CD4-positive, alpha-beta T cell (primary cell): ENCODE measurements around the gene RAB40A. TPM values are rescaled to one million over a fixed set of nuclear protein-coding genes. Genes with fewer than 3 reads are reported as not detected.

Experiments
- ATAC-seq: fragments of 200-7000 bp; cut with Tn5 transposase; one replicate; pipeline ENCODE4 v1.10.0; 2022; ENCODE audit warnings: mild to moderate bottlenecking; ENCODE audit not compliant: poor library complexity
- CTCF ChIA-PET: fragments of 350-600 bp; sonication (Branson Sonifier 250); formaldehyde crosslinking; loops from one replicate; lab custom pipeline; 2021; ENCODE audit warnings: antibody characterized with exemption, inconsistent platforms; lab: Charles Lee
- POLR2A ChIA-PET: fragments of 350-600 bp; sonication (Branson Sonifier 250); formaldehyde crosslinking; loops from one replicate; lab custom pipeline; 2021; ENCODE audit warnings: antibody characterized with exemption, inconsistent platforms; lab: Charles Lee
- DNase-seq, 14 experiments: peaks; one replicate each; pipeline ENCODE4 v3.0.0-alpha.2; 2013 to 2020; ENCODE audit warnings: mixed read lengths in 2 of 14
- H3K27ac ChIP-seq, 2 donors: one replicate each; pipeline versions ENCODE4 v1.5.1 to v1.7.0; 2013; ENCODE audit warnings: low read length in 2 of 2, low read depth in 1 of 2, mild to moderate bottlenecking in 1 of 2
- H3K27me3 ChIP-seq, 2 experiments: 1 replicate in 1 of 2; 2 replicates in 1 of 2; pipeline versions ENCODE4 v1.6.1 to v1.7.0; 2013; ENCODE audit warnings: low read length in 2 of 2, control low read depth in 1 of 2, mild to moderate bottlenecking in 1 of 2, moderate library complexity in 1 of 2; ENCODE audit not compliant: insufficient read depth in 2 of 2, control insufficient read depth in 1 of 2
- H3K36me3 ChIP-seq: one replicate; pipeline ENCODE4 v1.6.1; 2013; ENCODE audit warnings: low read length, control low read depth; ENCODE audit not compliant: insufficient read depth
- H3K4me1 ChIP-seq: one replicate; pipeline ENCODE4 v1.6.1; 2013; ENCODE audit warnings: low read length, control low read depth; ENCODE audit not compliant: insufficient read depth
- H3K4me3 ChIP-seq: one replicate; pipeline ENCODE4 v1.5.1; 2013; ENCODE audit warnings: mild to moderate bottlenecking, low read length, moderate library complexity
- H3K9me3 ChIP-seq, 2 experiments: 1 replicate in 1 of 2; 2 replicates in 1 of 2; pipeline versions ENCODE4 v1.6.1 to v1.7.0; 2013; ENCODE audit warnings: low read length in 2 of 2, mild to moderate bottlenecking in 2 of 2, control low read depth in 1 of 2, moderate library complexity in 1 of 2; ENCODE audit not compliant: control insufficient read depth in 1 of 2, insufficient read depth in 1 of 2
- H3K27ac Mint-ChIP-seq: one replicate; pipeline ENCODE4 v1.8.0; 2020; ENCODE audit warnings: mixed read lengths
- H3K27me3 Mint-ChIP-seq: one replicate; pipeline ENCODE4 v1.8.0; 2021; ENCODE audit warnings: mixed read lengths
- H3K36me3 Mint-ChIP-seq: one replicate; pipeline ENCODE4 v1.8.0; 2021; ENCODE audit warnings: low read depth, mixed read lengths
- H3K4me1 Mint-ChIP-seq: one replicate; pipeline ENCODE4 v1.8.0; 2021; ENCODE audit warnings: low read depth, mixed read lengths
- H3K4me3 Mint-ChIP-seq: one replicate; pipeline ENCODE4 v1.8.0; 2020; ENCODE audit warnings: mild to moderate bottlenecking, mixed read lengths
- H3K9me3 Mint-ChIP-seq: one replicate; pipeline ENCODE4 v1.8.0; 2020; ENCODE audit warnings: mixed read lengths
- intact Hi-C, 2 experiments: fragments of 100-400 bp; cut with DNase I in 1 of 2; cut with micrococcal nuclease in 1 of 2; formaldehyde crosslinking; loops; one replicate each; pipeline versions ENCODE4 v1.15.1 to v1.9.0; 2023 to 2025; cut with DNase I, micrococcal nuclease
- total RNA-seq, 174 experiments: library from RNA in 2 of 174; stranded (reverse) in 2 of 174; gene quantifications; one replicate each; pipeline ENCODE4 v1.2.3 and lab custom pipeline; 2021 to 2026
- TF ChIP-seq, protein P1 (sequence below): fragments of 200-600 bp; IDR thresholded peaks from one replicate; pipeline ENCODE4 v1.8.0; 2022; ENCODE audit warnings: antibody characterized with exemption, mild to moderate bottlenecking

Gene RAB40A
- total RNA-seq, 2 experiments from 2014 or later: 0.16 TPM; not detected in 1

DNA sequence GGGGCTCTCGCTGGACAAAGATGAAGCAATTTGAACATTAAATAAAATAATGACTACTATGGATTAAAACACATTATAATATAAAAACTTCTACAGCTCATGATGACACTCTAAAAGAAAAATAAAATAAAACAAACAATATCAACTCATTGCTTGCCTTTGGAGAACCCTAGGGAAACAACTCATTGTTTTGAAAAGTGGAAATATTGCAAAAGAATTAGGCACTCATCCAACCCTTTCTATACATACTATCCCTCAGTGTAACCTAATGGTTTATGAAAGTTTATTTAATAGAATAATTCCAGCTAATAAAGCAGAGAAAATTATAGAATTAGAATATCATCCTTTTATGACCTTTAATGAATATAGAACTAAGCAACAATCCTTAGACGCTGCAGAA, 718 bp downstream of the RAB40A start:
- Mint-ChIP-seq H3K27me3 (no peaks in the 10 kb centered on the region), H3K9me3 (no peaks in the 10 kb centered on the region), H3K27ac (no peak overlapping the region), H3K4me3 (no peak overlapping the region), H3K4me1 (no peaks in the 10 kb centered on the region), H3K36me3 (no peaks in the 10 kb centered on the region)
- TF ChIP-seq, protein P1, sequence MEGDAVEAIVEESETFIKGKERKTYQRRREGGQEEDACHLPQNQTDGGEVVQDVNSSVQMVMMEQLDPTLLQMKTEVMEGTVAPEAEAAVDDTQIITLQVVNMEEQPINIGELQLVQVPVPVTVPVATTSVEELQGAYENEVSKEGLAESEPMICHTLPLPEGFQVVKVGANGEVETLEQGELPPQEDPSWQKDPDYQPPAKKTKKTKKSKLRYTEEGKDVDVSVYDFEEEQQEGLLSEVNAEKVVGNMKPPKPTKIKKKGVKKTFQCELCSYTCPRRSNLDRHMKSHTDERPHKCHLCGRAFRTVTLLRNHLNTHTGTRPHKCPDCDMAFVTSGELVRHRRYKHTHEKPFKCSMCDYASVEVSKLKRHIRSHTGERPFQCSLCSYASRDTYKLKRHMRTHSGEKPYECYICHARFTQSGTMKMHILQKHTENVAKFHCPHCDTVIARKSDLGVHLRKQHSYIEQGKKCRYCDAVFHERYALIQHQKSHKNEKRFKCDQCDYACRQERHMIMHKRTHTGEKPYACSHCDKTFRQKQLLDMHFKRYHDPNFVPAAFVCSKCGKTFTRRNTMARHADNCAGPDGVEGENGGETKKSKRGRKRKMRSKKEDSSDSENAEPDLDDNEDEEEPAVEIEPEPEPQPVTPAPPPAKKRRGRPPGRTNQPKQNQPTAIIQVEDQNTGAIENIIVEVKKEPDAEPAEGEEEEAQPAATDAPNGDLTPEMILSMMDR: no peak
- ChIA-PET POLR2A (no interaction called here), CTCF (no interaction called here)
- intact Hi-C loops: no loop called here
- peaks cover 0 to 3% of the 10 kb centered on the region in 2 experiments for H3K27me3 ChIP-seq
- no peak overlapping the region for H3K4me3 ChIP-seq
- H3K4me1 ChIP-seq: no peaks in the 10 kb centered on the region
- no peaks in the 10 kb centered on the region for H3K9me3 ChIP-seq
- DNase-seq (no peak), ATAC-seq (no peak)
- no peaks in the 10 kb centered on the region for H3K36me3 ChIP-seq
- no peak overlapping the region for H3K27ac ChIP-seq

DNA sequence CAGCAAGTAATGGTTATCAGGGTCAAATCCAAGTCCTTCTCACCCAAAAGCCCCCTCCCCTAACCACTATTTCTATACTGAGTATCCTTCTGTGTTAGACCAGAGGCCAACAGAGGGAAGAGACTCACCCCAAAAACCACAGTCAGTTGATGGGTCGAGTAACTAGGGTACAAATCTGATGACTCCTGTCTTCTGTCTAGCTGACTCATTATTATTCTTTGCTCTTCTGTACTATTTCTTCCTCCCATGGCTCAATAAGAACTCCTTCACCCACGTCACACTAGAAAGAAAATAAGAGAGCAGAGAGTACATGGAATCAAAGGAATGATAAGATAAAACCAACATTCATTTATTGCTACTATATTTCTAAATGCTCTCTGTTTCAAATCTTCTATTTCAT, 2.0 kb downstream of the RAB40A start:
- H3K4me1 ChIP-seq: no peaks in the 10 kb centered on the region
- H3K36me3 Mint-ChIP-seq: no peaks in the 10 kb centered on the region
- H3K9me3 ChIP-seq: no peaks in the 10 kb centered on the region
- H3K27ac ChIP-seq: no peak overlapping the region
- no peak overlapping the region for H3K4me3 ChIP-seq
- H3K36me3 ChIP-seq: no peaks in the 10 kb centered on the region
- H3K27me3 ChIP-seq: peaks cover 0 to 3% of the 10 kb centered on the region in 2 experiments
- H3K4me1 Mint-ChIP-seq: no peaks in the 10 kb centered on the region
- no peaks in the 10 kb centered on the region for H3K27me3 Mint-ChIP-seq
- no peak overlapping the region for H3K27ac Mint-ChIP-seq
- no peak overlapping the region for H3K4me3 Mint-ChIP-seq
- intact Hi-C loops: no loop called here
- TF ChIP-seq, protein P1: no peak
- no peak for ATAC-seq
- ChIA-PET POLR2A (no interaction called here), CTCF (interaction anchor here (0.5 to 0.6 kb wide), 2 partner anchors 193 to 405 kb away, joined by 3 to 4 read pairs; partner anchors contain the start of gene TMEM31)
- H3K9me3 Mint-ChIP-seq: no peaks in the 10 kb centered on the region
- DNase-seq: no peak

DNA sequence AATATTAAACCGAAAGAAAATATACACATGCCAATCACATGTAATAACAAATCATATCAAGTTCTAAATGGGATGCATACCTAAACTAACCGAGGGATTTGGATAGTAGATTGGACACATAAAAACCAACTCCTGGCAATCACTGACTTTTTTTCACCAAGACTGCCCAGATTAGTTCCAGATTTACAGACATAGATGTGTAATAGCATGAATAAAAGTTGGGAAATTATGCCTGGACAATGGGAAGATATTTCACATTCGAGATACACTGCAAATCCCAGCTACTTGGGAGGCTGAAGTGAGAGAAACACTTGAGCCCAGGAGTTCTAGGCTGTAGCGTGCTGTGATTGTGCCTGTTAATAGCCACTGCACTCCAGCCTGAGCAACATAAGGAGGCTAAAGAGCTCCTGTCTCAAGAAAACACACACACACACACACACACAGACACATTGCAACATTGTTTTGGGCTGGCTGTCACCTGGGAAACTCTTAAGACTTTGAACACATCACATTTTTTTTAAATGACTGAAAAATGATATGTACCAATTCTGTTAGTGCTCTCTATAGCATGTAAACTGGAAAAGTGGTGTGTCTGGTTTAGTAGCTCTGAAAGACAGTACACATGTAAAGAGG, 5.7 kb downstream of the RAB40A start:
- Mint-ChIP-seq H3K9me3 (no peaks in the 10 kb centered on the region), H3K27ac (no peak overlapping the region), H3K4me3 (no peak overlapping the region), H3K36me3 (no peaks in the 10 kb centered on the region), H3K27me3 (no peaks in the 10 kb centered on the region), H3K4me1 (no peaks in the 10 kb centered on the region)
- Histone ChIP-seq H3K27me3 (peaks cover 0 to 3% of the 10 kb centered on the region in 2 experiments), H3K4me1 (no peaks in the 10 kb centered on the region), H3K4me3 (no peak overlapping the region), H3K36me3 (no peaks in the 10 kb centered on the region), H3K27ac (no peak overlapping the region), H3K9me3 (no peaks in the 10 kb centered on the region)
- ATAC-seq: no peak
- TF ChIP-seq, protein P1: no peak
- ChIA-PET POLR2A (no interaction called here), CTCF (no interaction called here)
- intact Hi-C loops: no loop called here
- DNase-seq: no peak
